GM12872 (cell line): ENCODE results near the gene PHC2.

ENCODE experiments used
- TF ChIP-seq, protein P1 (sequence below): IDR thresholded peaks from 3 replicates; pipeline ENCODE4 v1.5.1; 2011; ENCODE audit warnings: low read depth, mild to moderate bottlenecking, low read length, moderate library complexity; ENCODE audit not compliant: insufficient read depth

Gene PHC2

DNA sequence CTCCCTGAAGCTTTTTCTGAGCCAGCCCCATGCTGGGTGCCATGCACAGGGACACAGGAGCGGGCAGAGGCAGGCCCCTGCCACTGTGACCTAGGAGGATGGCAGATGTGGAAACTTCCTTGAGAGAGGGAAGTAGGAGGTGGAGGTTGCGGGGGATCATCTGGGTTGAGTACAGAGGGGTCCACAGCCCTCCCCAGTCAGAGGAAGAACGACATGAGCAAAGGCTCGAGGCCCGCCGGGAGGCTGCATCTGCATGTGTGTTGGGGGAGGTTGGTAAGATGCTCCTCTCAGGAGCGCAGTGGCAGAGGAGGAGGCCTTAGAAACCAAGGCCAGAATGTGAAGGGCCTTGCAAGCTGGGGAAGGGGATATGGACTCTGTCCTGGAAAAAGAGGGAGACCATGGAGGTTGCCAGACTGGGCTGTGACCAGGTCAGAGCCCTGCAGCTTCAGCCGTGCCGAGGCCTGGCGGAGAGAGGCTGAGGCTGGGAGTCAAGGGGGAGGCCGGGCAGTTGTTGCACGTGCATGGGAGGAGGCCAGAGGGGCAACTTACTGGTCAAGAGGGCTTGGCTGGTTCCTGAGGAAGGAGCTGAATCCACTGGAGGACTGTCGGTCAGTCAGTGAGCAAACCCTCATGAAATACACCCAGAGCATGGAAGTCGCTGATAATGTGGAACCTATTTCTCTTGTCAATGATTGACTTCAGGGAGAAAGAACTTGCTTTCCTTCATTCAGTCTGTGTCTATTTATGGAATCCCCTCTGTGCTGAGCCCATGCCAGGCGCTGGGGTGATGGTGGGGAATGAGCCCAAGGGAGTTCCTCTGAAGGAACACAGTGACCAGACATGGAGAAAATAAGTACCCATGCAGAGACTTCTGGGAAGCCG is 141.7 kb downstream of the PHC2 start:
- TF ChIP-seq, protein P1, sequence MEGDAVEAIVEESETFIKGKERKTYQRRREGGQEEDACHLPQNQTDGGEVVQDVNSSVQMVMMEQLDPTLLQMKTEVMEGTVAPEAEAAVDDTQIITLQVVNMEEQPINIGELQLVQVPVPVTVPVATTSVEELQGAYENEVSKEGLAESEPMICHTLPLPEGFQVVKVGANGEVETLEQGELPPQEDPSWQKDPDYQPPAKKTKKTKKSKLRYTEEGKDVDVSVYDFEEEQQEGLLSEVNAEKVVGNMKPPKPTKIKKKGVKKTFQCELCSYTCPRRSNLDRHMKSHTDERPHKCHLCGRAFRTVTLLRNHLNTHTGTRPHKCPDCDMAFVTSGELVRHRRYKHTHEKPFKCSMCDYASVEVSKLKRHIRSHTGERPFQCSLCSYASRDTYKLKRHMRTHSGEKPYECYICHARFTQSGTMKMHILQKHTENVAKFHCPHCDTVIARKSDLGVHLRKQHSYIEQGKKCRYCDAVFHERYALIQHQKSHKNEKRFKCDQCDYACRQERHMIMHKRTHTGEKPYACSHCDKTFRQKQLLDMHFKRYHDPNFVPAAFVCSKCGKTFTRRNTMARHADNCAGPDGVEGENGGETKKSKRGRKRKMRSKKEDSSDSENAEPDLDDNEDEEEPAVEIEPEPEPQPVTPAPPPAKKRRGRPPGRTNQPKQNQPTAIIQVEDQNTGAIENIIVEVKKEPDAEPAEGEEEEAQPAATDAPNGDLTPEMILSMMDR: no peak

DNA sequence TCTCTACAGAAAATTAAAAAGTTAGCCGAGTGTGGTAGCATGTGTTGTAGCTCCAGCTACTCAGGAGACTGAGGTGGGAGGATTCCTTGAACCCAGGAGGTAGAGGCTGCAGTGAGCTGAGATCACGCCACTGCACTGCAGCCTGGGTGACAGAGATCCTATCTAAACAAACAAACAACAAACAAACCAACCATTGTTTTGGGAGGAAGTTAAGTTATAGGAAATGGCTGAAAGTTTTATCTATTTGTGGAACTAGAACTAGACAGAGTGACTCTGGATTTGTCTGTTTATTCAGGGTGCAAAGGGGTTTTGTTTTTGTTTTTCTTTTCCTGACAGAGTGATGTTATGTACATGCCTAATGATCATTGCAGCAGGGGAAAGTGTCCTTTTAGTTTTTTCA is 143.6 kb downstream of the PHC2 start:
- TF ChIP-seq, protein P1: no peak

DNA sequence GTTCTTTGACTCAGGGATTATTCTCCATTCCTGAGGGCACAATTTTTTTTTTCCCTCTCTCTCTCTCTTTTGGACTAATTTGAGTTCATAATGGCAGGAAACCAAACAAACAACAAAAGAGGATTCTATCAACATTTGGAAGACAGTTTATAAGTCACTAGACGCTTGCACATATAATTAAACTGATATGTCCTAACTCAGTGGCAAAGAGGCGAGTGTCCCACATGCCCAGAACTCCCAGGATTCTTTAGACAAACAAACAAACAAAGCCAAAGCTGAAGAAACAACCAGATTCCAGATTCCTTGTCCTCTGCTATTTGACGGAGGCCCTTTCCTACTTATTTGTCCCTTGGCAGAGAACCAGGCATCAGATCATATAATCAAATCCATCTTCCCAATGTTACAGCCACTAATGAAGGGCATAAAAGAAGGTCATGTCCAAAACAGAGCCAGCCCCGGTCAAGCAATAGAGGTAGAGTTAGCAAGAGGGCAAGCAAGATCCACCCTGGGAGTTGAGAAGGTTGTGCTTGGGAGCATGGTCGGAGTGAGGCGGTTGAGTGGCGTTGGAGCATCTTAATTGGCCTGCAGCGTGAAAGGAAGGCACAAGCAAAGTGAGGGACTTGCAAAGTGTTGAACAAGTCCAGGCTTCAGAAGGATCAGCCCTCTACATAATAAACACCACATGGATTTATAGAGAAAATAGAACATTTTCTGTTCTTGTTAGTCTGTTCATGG is 144.3 kb downstream of the PHC2 start:
- TF ChIP-seq, protein P1: no peak

DNA sequence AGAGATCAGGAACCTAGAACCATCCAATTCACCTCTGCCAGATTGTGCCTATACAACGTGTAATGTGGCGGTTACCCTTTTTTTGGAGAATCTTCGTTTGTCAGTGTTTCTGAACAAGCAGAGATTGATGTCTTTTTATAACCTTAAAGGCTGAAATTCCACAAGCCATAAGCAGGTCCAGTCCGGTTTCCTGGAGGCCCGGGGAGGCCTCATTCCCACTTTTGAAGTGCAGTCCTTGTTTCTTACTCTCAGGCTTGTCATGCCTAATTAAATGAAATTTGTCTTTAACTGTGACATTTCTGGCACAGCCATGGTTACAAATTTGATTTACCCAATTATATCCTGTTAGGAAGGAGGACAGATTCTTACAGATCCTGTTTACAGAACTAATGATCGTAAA is 146.8 kb downstream of the PHC2 start:
- TF ChIP-seq, protein P1: no peak

DNA sequence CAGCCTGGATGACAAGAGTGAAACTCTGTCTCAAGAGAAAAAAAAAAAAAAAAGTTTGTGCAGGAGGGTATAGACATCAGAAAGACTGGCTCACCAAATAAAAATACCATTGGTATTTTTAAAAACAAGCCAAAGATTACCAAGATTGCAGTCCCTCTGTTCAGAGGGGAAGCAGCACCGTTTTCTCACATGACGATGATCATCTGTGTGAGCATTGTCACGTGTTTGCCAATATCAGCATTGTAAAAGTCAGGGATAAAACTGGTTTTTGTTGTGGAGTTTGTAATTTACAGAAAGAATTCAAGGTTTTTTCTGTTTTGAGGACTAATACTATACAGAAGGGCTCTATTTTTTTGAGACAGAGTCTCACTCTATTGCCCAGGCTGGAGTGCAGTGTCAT is 148.1 kb downstream of the PHC2 start:
- TF ChIP-seq, protein P1: no peak

DNA sequence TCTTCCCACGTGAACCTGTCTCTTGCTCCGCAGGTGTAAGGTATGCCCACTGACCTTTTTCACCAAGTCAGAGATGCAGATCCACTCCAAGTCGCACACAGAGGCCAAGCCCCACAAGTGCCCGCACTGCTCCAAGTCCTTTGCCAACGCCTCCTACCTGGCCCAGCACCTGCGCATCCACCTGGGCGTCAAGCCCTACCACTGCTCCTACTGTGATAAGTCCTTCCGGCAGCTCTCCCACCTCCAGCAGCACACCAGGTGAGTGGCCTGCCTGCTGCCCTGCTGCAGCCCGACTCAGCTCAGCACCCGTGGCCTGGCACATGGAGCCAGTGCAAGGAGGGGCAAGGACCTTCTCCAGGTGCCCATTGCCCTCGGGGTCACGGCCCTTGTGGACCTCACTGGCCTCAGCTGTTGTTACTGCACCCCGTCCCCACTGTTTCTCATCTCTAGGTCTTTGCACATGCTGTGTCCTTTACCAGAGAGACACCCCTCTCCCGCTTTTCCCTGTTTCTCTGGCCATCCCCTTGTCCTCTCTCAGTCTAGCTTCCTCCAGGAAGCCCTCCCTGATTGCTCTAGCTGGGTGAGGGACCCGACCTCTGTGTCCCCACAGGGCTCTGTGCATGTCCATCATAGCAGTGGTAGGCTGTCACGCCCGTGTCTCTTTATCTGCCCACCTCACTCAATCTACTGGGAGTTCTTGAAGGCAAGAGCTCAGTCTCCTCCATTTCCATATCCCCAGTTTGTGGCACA is 149.2 kb downstream of the PHC2 start:
- TF ChIP-seq, protein P1: no peak

DNA sequence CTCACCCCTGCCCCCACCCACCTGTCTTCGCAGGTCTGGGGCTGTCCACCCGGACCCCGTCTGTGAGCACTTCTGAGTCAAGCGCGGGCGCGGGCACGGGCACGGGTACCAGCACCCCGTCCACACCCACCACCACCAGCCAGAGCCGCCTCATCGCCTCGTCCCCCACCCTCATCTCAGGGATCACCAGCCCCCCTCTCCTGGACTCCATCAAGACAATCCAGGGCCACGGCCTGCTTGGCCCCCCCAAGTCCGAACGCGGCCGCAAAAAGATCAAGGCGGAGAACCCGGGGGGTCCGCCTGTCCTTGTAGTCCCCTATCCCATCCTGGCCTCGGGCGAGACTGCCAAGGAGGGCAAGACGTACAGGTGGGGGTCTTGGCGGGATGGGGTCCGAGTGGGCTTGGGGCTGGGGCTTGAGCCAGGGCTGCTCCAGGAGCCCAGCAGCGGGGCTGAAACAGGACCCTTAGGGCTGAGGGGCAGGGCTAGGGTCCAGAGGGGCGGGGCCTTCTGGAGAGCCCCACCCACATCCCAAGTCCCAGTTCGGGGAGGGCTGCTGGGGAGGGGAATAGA is 150.7 kb downstream of the PHC2 start:
- TF ChIP-seq, protein P1: no peak
